Psoas muscle (tissue), 8 donors: ENCODE results near the gene GASK1A. TPM values are rescaled to one million over a fixed set of nuclear protein-coding genes. Genes with fewer than 3 reads are reported as not detected.

Experiments used
- ATAC-seq, 4 donors: fragments of 200-7000 bp; cut with Tn5 transposase; one replicate each; pipeline ENCODE4 v1.9.1; 2020; ENCODE audit warnings: moderate library complexity in 3 of 4, mild to moderate bottlenecking in 2 of 4
- DNase-seq, 2 donors: peaks; one replicate each; pipeline ENCODE4 v3.0.0-alpha.2; 2020
- H3K27ac ChIP-seq: fragments of 200-600 bp; one replicate; pipeline ENCODE4 v1.8.0; 2022
- H3K27me3 ChIP-seq, 3 donors: fragments of 200-600 bp in 1 of 3; one replicate each; pipeline versions ENCODE4 v1.6.1 to v1.8.0; 2013 to 2022; ENCODE audit warnings: low read length in 2 of 3, mild to moderate bottlenecking in 2 of 3, moderate library complexity in 1 of 3; ENCODE audit not compliant: insufficient read depth in 3 of 3
- H3K36me3 ChIP-seq, 2 donors: fragments of 200-600 bp in 1 of 2; one replicate each; pipeline versions ENCODE4 v1.6.1 to v1.8.0; 2013 to 2022; ENCODE audit warnings: low read depth in 1 of 2, mild to moderate bottlenecking in 1 of 2, moderate library complexity in 1 of 2; ENCODE audit not compliant: insufficient read depth in 1 of 2
- H3K4me1 ChIP-seq: fragments of 200-600 bp; one replicate; pipeline ENCODE4 v1.8.0; 2022
- H3K4me3 ChIP-seq: fragments of 200-600 bp; one replicate; pipeline ENCODE4 v1.8.0; 2022; ENCODE audit warnings: mild to moderate bottlenecking
- H3K9me3 ChIP-seq: fragments of 200-600 bp; one replicate; pipeline ENCODE4 v1.8.0; 2022
- CTCF ChIP-seq: fragments of 200-600 bp; IDR thresholded peaks from one replicate; pipeline ENCODE4 v1.8.0; 2022; ENCODE audit warnings: antibody characterized with exemption
- WGBS, 3 donors: extraction: QIAGEN DNeasy Blood & Tissue Kit; methylation state at CpG; one replicate each; pipeline versions ENCODE4 v1.1.6 to v1.1.7; 2013; 5-methylcytosine and 5-hydroxymethylcytosine counted together
- intact Hi-C, 2 donors: fragments of 100-400 bp; cut with DNase I; formaldehyde crosslinking; loops; one replicate each; pipeline versions ENCODE4 v1.11.0 to v1.14.2; 2022
- polyA plus RNA-seq, 3 donors: library from polyadenylated mRNA; stranded (reverse); fragments of 200-250 nt; gene quantifications; one replicate each; pipeline ENCODE4 v1.2.3, GENCODE V29; 2013
- total RNA-seq, 4 donors: library from RNA; stranded (reverse); fragmentation: NEBNext Ultra II Directional in 2 of 4; extraction: Animal tissue kit (Norgen Biotek cat#: 25700) in 2 of 4; gene quantifications; one replicate each; pipeline versions ENCODE4 v1.2.1 to v1.2.4, GENCODE V29; 2021 to 2023
- donor health status: healthy with polysubstance abuse.
- donor health status: DM: no; HTN: no; CAD: no; lungs with moderate emphysema.
- donor health status: Bipolar disorder and iron deficiency.
- donor health status: healthy.
- donor health status: DM: yes; HTN: yes; CAD: no.
- donor health status: DM: no; HTN: no; CAD: no.
- donor health status: DM: no; HTN: no; CAD: no.
- donor health status: DM: yes; HTN: yes; CAD: no.

The GASK1A gene
- total and polyA plus RNA-seq, 7 donors: 0.40 to 3.7 (median 1.5) TPM

GRCh38 chr3:43075904-43076661, 97.0 kb downstream of the GASK1A start:
- no peak for TF ChIP-seq CTCF
- intact Hi-C loops: loop anchor here (10.0 kb wide), 1 partner anchor 111 kb away; no protein-coding TSS in a partner anchor
- Histone ChIP-seq H3K27ac (no peak overlapping the region), H3K36me3 (peaks cover 2 to 28% of the 10 kb centered on the region in 2 donors), H3K9me3 (no peaks in the 10 kb centered on the region), H3K4me3 (no peak overlapping the region), H3K4me1 (no peaks in the 10 kb centered on the region), H3K27me3 (no peaks in the 10 kb centered on the region)
- DNase-seq (no peak), ATAC-seq (no peak)
- 67 to 79% (median 68%) methylated on average over 5 of the region's 5 CpGs for WGBS, 3 donors

- Histone ChIP-seq H3K9me3 (no peaks in the 10 kb centered on the region), H3K27me3 (no peaks in the 10 kb centered on the region), H3K4me3 (no peak overlapping the region), H3K27ac (no peak overlapping the region), H3K4me1 (no peaks in the 10 kb centered on the region), H3K36me3 (peaks cover 2 to 31% of the 10 kb centered on the region in 2 donors)
- no peak for DNase-seq
- 82 to 85% (median 83%) methylated on average over 4 of the region's 4 CpGs for WGBS, 3 donors
- TF ChIP-seq CTCF: no peak
- intact Hi-C loops: loop anchor here (10.0 kb wide), 1 partner anchor 112 kb away; no protein-coding TSS in a partner anchor
- no peak for ATAC-seq
Measured at GRCh38 chr3:43076857-43077256, 97.7 kb downstream of the GASK1A start.

- WGBS, 3 donors: 97 to 99% (median 98%) methylated on average over 6 of the region's 6 CpGs
- no peak overlapping the region for H3K27ac ChIP-seq
- intact Hi-C loops: loop anchor here (10.0 kb wide), 1 partner anchor 112 kb away; no protein-coding TSS in a partner anchor
- H3K4me3 ChIP-seq: no peak overlapping the region
- H3K9me3 ChIP-seq: no peaks in the 10 kb centered on the region
- no peaks in the 10 kb centered on the region for H3K27me3 ChIP-seq
- no peak for DNase-seq
- no peak for TF ChIP-seq CTCF
- peaks cover 2 to 32% of the 10 kb centered on the region in 2 donors for H3K36me3 ChIP-seq
- ATAC-seq: no peak
- no peaks in the 10 kb centered on the region for H3K4me1 ChIP-seq
Measured at GRCh38 chr3:43077261-43077660, 98.2 kb downstream of the GASK1A start.

- no peak overlapping the region for H3K27ac ChIP-seq
- H3K9me3 ChIP-seq: no peaks in the 10 kb centered on the region
- no peak for TF ChIP-seq CTCF
- ATAC-seq (no peak), DNase-seq (no peak)
- intact Hi-C loops: loop anchor here (10.0 kb wide), 1 partner anchor 113 kb away; no protein-coding TSS in a partner anchor
- no peak overlapping the region for H3K4me3 ChIP-seq
- H3K27me3 ChIP-seq: no peaks in the 10 kb centered on the region
- H3K4me1 ChIP-seq: no peaks in the 10 kb centered on the region
- H3K36me3 ChIP-seq: peaks cover 2 to 36% of the 10 kb centered on the region in 2 donors
Measured at GRCh38 chr3:43077707-43078106, 98.6 kb downstream of the GASK1A start.
